Measurements from ENCODE around the gene SYTL1.
"Not testable (repeated sequence)": the region's sequence is repeated elsewhere in the genome, so short reads cannot be mapped to it uniquely, and the experiment has no call there.

Gene SYTL1

DNA sequence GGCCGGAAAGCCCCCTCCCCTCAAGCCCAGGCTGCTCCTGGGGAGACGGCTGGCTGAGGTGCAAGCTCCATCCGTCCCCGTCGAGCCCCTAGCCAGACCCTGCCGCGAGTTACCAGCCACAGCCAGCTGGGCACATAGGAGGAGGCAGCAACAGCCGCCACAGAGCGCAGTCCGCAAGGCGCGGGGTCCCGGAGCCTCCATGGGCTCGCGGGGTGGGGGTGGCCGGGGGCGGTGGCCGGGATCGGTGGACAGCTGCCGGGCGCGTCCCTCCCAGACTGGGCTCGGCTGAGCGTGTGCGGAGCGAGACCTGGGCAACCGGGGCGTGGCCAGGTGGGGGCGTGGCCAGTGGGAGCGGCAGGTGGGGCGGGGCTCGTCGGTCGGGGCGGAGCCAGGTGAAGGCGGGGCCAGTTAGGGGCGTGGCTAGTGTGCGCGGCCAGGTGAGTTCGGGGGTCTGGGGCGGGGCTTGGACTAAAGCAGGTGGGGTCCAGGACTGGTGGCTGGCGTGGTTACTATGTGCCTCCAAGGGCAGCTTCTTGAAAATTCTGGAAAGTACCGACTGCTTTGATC is 41.3 kb downstream of the SYTL1 start, which contains the start of gene CD164L2:
Gene CD164L2 (minus strand): TSS at position 295 of the 567 bp plus-strand sequence. CDS start 94 bp downstream, at position 201.
- DNase-seq (ENCODE audit: low read depth in 2 of 3, low spot score in 2 of 3) = no peak

DNA sequence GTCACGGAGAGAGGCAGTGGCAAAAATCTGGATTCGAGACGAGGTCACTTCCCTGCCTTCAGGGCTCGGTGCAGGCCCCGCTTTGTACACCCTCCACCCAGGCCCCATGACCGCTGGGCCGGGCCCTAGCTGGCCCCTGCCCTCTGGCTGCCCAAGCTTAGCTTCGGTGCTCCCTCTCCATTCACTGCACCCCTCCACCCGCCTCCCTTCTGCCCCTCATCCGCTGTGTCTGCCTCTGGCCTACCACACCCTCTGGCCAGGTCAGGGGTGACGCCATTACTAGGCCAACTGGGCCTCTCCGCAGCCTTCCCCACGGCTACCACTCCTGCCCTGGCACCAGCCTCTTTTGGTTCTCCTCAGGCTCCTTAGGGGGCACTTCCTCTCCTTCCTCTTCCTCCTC is 41.8 kb downstream of the SYTL1 start:
- no peak for DNase-seq (ENCODE audit: low read depth in 2 of 3, low spot score in 2 of 3)

DNA sequence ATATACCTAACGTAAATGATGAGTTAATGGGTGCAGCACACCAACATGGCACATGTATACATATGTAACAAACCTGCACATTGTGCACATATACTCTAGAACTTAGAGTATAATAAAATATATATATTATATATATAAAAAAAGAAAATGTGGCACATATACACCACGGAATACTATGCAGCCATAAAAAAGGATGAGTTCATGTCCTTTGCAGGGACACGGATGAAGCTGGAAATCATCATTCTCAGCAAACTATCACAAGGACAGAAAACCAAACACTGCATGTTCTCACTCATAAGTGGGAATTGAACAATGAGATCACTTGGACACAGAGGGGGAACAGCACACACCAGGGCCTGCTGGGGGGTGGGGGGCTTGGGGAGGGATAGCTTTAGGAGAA is 43.0 kb downstream of the SYTL1 start:
- DNase-seq (ENCODE audit: low read depth in 2 of 3, low spot score in 2 of 3) = not testable (repeated sequence)

DNA sequence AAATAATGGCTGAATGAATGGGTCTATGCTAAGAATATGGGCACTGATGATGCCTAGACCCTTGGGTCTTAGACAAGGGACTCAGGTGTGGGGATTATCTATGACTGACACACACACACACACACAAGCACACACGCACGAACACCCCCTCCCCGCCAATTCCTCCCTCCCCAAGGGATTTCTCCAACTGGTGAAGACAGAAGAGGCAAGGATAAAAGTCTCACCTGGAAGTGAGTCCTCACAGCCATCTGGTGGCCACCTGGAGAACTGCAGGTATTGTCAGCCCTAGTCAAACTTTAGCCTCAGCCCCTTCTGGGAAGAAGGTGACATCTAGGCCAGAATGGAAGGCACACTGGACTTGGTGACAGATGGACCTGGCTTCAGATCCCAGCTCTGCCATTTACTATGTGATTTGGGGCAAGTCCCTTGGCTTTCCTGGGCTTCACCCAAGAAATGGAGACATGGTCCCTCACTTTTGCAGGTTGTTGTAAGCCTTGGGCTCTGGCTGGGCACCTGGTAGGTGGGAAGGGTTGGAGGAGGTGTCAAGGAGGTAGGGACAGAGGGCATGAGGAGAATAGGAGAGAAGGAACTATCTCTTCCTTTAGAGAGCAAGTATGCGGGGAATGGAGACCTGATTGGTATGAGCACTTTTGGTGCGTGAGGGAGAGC is 46.6 kb downstream of the SYTL1 start:
- DNase-seq (ENCODE audit: low read depth in 2 of 3, low spot score in 2 of 3) = peak in 1 of 3 experiments; percentile 55

DNA sequence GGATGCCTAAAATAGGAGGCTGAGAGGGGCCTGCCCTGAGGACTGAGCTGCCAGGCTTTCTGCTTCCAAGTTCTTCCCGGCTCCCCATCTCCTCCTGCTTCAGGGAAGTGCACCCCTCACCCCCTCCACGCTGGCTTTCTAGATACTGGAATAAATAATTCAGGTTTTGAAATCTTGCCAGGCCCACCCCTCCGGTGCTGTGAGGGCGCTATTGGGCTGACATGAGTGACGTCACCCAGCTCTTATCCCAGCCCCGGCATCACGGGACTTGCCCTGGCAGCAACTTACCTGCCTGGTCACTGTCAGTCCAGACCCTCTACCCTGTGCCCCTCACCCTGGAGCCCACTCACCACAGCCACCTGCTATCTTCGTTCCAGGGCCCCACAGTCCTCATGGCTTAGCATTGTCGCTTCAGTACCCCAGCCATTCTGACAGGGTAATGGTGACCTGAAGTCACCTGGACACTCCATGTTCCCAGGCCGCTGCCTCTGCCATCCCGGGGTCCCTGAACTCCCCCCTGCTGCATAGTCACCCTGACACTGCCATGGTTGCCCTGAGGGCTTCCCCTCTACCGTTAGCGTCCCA is 49.8 kb downstream of the SYTL1 start:
- DNase-seq (ENCODE audit: low read depth in 2 of 3, low spot score in 2 of 3) = no peak

DNA sequence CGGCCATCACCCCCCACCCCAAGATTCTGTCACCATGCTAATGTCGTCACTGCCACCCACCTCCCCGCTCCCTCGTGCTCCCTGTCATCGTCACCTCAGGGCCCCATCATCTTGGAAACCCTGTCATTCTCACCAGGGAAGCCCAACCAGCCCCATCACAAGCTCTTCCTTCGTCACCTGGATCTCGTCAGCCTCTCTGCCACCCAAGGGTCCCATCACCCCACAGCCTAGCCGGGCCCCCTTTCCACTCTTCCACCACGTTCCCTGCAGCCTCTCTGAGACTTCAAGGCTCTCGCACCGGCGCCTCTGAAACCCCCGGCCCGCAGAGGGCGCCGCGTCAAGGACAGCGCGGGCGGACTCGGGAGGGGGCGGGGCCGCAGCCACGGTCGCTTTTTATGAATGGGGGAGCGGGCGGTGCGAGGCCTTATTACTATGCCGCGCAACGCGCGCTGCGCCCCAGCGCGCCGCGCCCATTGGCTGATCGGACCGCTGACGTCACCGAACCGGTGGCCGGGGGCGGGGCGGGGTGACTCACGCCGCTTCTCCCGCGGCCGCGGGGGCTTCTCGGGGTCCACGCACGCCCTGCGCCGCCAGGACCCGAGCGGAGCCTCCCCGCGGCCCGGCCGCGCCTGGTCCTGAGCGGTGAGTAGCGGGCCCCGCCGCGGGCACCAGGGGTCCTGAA is 50.4 kb downstream of the SYTL1 start, which contains the start of gene GPR3:
Gene GPR3 (plus strand): TSS at position 527 of the 682 bp plus-strand sequence. CDS start 1,177 bp downstream, outside the sequence.
- peak; percentile 90 to 92 (median 92) for DNase-seq (ENCODE audit: low read depth in 2 of 3, low spot score in 2 of 3)

DNA sequence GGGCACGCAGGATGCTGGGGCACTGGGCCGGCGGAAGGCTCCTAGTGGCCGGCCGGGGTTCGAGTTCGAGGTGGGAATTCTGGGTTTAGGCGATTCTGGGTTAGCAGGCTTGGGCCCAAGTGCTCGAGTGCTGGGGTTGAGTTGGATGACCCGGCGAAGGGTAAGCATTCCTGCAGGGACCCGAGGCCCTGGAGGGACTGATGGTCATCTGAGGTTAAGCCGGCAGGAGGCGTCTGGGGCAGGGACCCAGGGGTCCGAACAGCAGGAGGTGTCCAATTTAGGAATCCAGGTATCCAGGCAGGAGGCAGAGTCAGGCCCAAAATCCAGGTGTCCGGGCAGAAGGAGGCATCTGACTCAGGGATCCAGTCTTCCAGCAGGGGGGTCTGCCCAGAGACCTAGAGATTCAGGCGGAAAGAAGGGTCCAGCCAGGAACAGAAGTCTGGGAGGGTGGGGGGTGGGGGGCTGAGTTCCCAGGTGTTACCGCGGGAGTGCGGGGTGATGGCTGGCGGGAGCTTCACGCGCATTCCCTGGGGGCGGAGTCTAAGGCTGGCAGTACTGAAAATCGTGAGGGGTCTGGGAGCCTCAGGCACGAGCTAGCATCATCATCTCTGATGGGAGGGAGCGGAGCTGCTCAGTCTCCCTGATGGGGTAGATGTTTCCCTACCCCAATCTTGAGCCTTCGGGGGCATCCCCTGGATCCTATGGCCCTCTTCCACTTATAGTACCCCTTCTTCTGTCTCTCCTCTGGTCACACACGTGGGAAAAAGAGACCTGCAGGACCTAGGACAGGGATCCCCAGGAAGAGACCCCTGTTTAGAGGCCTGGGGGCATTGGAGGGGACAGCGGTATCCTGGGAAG is 51.2 kb downstream of the SYTL1 start:
- DNase-seq (ENCODE audit: low read depth in 2 of 3, low spot score in 2 of 3) = no peak

DNA sequence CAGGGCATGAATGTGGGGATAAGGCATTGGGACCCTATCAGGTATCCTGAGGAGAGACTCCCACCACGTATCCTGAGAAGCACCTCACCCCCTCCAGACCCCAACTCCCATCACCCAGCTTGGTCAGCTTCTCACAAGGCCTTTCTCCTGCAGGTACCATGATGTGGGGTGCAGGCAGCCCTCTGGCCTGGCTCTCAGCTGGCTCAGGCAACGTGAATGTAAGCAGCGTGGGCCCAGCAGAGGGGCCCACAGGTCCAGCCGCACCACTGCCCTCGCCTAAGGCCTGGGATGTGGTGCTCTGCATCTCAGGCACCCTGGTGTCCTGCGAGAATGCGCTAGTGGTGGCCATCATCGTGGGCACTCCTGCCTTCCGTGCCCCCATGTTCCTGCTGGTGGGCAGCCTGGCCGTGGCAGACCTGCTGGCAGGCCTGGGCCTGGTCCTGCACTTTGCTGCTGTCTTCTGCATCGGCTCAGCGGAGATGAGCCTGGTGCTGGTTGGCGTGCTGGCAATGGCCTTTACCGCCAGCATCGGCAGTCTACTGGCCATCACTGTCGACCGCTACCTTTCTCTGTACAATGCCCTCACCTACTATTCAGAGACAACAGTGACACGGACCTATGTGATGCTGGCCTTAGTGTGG is 51.9 kb downstream of the SYTL1 start:
- DNase-seq (ENCODE audit: low read depth in 2 of 3, low spot score in 2 of 3) = no peak

DNA sequence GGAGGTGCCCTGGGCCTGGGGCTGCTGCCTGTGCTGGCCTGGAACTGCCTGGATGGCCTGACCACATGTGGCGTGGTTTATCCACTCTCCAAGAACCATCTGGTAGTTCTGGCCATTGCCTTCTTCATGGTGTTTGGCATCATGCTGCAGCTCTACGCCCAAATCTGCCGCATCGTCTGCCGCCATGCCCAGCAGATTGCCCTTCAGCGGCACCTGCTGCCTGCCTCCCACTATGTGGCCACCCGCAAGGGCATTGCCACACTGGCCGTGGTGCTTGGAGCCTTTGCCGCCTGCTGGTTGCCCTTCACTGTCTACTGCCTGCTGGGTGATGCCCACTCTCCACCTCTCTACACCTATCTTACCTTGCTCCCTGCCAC is 52.4 kb downstream of the SYTL1 start:
- DNase-seq (ENCODE audit: low read depth in 2 of 3, low spot score in 2 of 3) = no peak

DNA sequence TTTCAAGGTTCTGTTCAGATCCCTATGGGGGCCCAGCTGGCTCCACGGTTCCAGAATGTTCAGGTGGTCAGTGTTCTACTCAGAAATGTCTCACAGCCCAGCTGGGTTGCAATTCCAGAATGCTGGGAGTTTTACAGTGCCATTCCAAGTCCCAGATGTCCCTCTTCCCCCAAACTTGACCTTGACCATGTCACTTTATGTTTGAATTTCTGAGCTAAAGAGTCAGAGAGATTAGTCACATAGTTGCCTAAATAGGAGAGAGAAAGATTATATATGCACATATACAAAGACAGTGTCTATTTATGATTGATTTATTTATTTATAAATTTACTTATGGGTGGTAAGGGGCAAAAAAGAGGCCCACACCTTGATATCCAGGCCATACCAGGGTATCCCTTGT is 53.1 kb downstream of the SYTL1 start:
- DNase-seq (ENCODE audit: low read depth in 2 of 3, low spot score in 2 of 3) = no peak

DNA sequence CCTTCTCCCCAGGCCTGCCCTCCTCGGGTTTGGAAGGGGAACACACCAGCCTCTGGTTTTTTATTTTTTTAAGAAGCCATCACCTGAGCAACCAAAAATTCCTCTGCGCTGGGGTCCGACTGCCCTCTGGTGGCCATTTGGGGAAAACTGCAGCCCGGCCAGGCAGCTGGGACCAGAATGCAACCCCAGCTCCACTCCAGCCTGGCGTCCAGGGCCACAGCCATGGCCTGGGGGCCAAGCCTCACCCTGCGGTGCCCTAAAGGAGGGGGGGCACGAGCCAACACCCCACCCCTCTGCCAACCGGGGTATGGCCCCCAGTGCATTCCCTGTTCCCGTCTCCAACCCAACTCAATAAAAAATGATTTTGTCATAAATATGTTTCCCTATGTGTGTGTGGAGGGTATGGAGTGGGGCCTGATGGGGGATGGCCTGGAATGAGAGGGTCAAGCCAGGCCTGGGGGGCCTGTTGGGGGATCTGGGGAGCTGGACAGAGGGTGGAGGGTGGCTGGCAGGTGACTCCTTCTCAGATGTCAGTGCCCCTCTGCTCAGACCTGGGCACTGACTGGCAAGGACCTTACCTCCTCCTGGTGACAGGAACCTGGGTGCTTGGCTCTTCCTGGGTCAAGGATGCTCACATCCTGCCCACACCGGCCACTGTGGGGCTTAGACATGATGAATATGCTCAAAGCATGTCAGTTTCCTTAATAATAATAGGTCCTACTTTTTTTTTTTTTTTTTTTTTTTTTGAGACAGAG is 53.8 kb downstream of the SYTL1 start:
- DNase-seq (ENCODE audit: low read depth in 2 of 3, low spot score in 2 of 3) = peak; percentile 52 to 69 (median 60)

DNA sequence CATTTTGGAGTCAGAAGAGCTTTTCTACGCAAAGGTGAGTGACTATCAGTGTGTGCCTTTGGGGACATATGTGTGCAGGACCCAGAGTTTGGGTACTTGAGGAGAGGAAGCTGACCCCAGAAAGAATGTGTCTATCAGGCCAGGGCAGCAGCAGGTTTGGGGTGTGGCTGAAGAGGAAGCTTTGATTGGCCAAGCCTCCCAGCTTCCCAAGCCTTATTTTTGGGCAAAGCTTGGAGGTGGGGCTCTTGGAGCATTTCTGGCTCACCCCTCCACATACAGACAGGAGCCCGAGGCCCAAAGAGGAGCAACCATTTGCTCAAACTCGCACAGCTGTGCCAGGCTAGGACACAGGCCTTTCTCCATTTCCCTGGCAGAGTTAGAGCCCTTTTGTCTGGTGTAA is 55.3 kb downstream of the SYTL1 start:
- no peak for DNase-seq (ENCODE audit: low read depth in 2 of 3, low spot score in 2 of 3)

DNA sequence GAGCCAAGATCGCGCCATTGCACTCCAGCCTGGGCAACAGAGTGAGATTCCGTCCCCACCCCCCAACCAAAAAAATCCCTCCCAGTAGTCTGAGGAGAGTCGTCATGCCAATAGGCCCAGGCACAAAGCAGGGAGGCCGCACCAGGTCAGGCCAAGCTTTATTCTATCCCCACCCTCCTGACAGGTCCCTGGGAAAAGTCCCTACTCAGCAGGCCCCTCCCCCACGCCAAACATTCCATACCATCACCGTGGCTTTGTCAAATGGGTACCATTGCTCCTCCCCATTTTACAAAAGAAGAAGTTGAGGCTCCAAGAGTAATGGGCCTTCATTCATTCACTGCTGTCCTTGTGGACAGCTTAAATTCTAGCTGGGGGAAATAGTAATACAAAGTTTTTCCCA is 55.9 kb downstream of the SYTL1 start:
- DNase-seq (ENCODE audit: low read depth in 2 of 3, low spot score in 2 of 3) = no peak

DNA sequence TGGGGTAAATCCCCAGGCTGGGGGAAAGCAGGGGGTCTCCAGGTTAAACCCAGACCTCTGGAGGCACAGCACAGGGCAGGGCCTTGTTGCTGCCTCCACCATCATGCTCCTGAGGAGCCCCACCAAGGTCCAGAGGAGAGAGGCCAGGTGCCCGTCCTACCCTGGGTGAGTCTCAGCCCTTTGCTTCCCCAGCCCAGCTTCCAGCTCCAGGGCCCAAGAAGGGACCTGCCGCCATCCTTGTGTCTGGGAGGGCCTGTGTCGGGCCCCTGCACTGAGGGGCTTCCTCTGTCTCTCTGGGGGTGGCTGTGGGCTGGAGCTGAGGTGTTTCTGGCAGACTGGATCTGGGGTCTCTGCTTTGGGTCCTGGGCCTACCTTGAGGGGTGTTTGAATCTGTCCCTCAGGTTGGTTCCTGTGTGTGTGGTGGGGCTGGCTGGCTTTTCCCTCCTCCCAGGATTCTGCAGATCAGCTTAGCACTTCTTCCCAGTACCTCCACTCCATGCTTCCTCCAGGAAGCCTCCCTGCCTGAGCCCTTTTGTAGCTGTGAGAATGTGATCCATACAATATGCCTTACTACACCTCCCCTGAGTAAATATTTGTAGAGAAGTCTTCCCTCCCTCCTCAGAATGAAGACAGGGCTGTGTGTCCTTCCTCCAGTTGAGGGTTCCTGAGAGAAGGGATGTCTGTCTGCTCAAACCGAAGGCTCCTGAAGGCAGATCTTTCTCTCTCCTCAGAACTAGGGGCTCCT is 56.8 kb downstream of the SYTL1 start:
- no peak for DNase-seq (ENCODE audit: low read depth in 2 of 3, low spot score in 2 of 3)

DNA sequence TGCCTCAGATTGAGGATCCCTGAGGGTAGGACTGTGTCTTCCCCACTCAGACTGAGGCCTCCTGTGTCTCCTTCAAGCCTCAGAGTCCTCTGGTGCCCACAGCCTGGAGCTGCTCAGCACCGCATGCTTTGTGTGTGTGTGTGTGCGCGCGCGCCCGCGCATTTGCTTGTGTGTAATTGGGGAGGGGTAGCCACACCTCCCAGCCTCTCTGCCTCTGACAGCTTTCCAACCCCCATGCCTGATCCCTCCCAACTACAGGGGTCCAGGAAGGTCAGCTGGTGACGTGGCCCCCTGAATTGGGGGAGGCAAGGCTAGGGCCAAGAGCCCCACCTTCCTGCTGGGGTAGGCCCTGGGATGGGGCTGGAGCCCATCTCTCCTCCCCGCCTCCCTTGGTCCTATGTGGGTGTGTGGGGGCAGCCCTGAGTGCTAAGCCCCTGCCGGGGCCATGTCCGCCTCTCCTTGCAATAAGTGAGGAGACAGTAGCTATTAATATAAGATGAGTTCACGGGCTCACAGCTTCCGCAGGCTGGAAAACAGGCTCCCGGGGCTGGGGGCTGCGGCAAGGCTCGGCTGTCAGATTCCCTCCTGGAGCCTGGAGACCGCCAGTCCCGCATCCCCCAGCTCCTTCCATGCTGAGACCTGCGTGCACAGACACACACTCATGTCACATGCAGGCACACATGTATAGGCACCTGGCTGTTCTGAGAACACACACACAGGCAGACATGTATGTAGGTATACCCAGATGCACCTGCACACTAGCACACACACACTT is 57.6 kb downstream of the SYTL1 start:
- DNase-seq (ENCODE audit: low read depth in 2 of 3, low spot score in 2 of 3) = no peak

DNA sequence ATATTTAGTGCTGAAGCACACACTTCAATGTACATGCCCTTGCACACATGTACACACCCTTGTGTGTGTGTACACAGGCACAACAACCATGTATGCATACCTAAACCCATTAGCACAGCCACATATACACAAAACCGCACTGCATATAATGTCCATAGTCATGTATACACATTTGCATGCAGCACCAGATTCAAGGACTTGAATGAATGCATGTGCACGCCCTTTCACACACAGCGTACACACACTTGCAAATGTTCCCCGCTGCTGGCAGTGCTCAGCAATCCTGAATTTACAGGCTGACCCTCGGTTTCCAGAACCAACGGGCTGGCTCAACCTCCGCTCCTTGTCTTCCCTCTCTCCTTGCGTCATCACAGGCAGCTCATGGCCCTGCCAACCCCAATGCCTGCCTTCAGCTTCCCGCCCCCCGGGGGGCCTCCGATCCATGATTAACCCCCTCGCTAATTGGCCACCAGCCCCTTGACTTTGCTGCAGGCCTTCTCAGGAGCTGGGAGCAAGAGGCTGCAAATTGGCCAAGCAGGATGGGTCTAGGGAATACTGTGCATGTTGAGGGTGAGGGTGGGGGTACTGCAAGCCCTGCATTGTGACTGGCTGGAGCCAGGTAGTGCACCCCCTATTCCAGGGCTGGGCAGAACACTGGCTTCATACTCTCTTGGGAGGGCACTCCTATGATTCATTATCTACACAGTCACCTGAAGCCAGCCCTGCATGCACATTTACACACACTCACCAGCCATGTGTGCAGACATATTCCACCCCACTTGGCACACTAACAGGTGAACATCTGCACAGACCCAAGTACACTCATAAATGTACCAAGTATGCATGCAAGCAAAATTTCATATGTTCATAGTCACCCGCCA is 58.5 kb downstream of the SYTL1 start:
- DNase-seq (ENCODE audit: low read depth in 2 of 3, low spot score in 2 of 3) = no peak

DNA sequence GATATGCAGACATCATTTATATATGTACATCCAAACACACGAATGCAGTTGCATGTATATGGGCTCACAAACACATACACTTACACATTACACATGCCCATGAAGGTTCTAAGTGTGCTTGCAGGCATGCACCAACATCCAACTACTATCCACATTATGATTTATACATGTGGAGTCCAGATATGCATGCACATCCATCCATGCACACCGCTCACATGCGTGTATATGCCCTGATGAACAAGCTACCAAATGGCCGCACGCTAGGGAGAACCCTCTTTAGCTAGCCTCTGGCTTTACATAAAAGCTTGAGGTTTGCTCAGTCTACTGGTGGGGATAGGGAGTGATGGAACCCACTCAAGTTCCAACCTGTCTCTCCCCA is 59.1 kb downstream of the SYTL1 start:
- DNase-seq (ENCODE audit: low read depth in 2 of 3, low spot score in 2 of 3) = no peak
